ENCODE data around the gene ZNF860.
"Not testable (repeated sequence)": the region's sequence is repeated elsewhere in the genome, so short reads cannot be mapped to it uniquely, and the experiment has no call there.

The ZNF860 gene

DNA sequence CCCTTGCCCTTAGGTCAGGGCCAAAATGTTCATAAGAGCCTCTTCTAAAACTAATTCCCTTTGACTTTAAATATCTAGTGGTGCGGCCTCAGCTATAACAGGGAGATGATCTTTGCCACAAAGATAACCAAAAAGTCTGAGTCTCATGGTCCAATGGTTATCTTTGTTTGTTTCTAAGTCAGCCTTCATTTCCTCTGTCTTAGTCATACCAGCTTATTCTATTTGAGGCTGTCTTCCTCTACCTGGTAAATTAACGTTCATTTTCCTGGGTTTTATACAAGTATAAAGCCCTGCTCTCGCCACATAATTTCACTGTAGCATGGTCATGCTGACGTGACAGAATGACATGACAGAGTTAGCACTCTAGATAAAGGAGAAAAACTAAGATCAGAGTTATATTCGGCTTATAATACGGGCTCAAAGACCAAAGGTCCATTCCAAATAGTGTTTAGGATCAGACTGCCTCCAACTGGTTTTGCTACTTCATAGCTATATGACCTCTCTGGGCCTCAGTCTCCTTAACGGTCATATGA lies 18.4 kb downstream of the ZNF860 start:
- DNase-seq: no peak

DNA sequence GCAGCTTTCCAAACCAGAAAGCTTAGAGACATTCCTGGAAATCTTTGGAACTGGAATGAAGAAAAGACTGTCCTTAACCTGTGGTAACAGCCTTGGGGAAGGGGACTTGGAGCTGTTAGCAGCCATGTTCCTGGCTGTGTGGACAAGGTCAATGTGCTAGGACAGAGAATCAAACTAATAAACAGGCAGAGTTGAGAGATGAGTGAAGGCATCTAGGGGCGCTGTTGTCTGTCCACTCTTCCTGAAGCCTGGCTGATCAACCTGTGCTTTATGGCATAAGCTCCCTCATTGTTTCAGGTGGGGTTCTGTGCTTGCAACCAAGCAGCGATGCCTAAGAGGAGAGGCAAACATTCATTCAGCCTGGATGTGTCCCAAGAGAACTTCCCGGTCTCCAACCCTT lies 19.3 kb downstream of the ZNF860 start:
- no peak for DNase-seq

DNA sequence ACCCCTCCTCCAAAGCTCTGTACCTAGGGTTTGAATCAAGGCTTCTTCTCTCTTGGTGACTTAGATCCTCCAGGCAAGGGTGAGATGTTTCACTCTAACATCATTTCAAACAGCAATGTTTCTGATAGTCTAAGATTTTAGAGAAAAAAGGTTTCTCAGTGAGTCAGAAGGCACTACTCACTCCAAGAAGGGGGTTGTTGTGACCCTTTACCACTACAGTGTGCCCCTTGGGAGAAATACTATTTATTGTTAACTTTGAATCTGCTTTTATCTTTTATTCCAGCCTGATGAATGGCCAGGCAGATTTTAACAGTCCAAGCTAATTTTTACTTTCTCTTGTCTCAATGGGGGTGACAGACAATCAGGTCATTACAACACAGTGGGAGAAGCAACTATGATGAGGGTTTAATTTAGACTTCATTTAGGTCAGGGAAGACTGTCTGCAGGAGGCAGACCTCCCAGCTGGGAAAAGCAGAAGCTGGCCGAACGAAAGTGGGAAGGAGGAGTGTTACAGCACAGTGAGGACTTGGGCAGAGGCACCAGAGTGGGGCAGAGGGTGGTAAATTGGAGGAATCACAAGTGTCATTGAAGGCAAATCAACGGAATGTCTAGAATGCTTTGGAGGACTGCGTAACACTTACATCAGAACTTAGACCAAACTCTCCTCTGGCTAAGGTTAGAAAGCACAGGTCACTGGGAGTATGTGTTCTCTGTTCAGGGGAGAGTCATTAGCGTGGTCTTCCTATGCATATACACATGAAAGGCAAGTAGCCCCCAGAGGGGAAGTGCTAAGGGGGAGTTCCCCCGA lies 21.2 kb downstream of the ZNF860 start:
- no peak for DNase-seq

DNA sequence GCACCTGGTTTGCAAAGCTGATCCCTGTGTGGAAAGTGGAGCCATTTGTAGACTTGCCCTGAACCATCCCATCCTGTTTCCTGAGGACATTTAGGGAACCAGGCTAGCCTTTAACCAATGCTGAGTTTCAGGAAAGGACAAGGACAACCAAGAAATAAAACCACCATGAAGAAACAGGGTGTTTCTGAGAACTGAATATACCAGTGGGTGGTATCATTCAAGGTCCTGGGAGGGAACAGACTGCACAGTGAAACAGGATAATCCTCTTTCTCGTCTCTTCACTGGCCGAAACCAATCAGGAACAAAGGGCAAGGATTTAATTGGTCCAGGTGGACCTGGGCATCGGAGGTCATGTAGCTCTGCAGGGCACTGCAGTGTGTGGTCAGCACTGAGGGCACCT lies 21.8 kb downstream of the ZNF860 start:
- no peak for DNase-seq

DNA sequence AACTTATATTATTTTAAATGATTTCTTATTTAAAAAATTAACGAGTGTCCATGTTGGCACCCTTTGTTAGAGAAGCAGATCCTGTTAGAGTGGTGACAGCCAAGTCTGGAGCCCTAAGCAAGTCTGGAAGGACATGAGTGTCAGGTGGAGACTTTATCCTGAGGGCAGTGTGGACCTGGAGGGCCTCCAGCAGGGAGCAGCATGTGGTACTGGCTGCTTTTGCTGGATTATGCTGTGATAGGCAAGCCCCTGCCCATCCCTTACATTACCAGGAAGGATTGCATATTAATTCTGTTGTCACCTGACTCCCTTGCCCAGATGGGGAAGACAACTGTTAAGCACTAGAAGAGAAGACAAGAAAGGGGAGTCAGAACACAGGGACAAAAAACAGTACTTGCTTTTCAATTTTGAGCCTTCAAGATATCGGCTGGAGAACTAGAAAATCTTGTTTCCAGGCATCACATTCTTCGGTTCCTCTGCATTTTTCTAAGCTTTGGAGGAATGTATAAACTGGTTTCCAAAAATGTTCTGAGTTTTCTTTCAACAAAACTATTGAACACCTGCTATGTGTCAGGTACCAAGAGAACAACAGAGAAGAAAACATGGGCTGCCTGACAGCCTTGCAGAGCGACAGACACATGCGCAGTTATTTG lies 22.7 kb downstream of the ZNF860 start:
- no peak for DNase-seq

DNA sequence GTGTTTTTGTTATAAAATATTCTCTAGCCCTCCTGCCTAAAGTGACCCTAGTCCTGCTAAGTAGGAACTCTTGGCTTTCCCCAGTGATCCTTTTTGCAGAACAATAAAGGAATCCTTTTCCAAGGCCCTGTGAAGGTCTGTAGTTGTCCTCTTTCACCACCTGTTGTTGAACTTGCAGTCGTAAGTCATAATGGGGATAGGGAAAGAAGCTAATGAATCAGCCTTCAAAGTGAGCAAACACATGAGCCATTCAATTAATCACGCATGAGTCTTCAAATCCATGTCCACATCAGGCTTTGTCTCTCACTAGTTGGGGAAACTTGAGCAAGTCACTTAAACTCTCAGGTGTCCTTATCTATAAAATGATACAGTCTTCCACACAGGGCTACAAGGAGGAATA lies 27.6 kb downstream of the ZNF860 start:
- DNase-seq: no peak

DNA sequence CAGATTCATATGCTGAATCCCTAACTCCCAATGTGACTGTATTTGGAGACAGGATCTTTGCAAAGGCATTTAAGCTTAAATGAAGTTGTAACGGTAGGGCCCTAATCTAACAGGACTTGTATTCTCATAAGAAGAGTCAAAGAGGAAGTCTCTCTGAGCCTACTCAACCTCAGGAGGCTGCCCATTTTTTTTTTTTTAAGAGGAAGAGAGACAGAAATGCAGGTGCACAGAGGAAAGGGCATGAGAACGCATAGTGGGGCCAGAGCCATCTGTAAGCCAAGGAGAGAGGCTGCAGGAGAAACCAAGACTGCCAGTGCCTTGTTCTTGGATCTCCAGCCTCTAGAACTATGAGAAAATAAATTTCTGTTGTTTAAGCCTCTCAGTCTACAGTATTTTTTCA lies 28.4 kb downstream of the ZNF860 start:
- DNase-seq: no peak

DNA sequence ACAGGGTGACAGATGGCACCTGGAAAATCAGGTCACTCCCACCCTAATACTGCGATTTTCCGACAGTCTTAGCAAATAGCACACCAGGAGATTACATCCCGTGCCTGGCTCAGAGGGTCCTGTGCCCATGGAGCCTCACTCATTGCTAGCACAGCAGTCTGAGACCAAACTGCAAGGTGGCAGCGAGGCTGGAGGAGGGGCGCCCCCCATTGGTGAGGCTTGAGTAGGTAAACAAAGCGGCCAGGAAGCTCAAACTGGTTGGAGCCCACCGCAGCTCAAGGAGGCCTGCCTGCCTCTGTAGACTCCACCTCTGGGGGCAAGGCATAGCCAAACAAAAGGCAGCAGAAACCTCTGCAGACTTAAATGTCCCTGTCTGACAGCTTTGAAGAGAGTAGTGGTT lies 29.1 kb downstream of the ZNF860 start:
- DNase-seq: not testable (repeated sequence)

DNA sequence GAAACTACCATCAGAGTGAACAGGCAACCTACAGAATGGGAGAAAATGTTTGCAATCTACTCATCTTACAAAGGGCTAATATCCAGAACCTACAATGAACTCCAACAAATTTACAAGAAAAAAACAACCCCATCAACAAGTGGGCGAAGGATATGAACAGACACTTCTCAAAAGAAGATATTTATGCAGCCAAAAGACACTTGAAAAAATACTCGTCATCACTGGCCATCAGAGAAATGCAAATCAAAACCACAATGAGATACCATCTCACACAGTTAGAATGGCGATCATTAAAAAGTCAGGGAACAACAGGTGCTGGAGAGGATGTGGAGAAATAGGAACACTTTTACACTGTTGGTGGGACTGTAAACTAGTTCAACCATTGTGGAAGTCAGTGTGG lies 34.1 kb downstream of the ZNF860 start:
- DNase-seq: not testable (repeated sequence)

DNA sequence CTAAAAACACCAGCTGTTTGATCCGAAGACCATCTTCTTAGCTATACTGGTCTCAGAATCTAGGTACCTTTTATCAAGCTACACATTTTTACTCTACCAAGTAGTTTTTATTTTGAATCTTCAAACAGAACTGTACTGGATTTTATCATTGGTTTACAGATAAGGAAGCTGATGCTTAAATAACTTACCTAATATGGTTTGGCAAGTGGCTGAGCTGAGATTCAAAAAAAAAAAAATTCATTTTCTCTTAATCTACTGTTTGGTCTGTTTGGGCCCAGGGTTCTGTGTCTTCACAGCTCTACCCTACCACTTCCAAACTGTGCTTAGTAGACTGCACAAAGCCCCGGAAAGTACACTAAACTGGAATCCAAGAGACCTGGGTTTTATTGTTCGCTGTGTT lies 35.7 kb downstream of the ZNF860 start:
- DNase-seq: no peak

DNA sequence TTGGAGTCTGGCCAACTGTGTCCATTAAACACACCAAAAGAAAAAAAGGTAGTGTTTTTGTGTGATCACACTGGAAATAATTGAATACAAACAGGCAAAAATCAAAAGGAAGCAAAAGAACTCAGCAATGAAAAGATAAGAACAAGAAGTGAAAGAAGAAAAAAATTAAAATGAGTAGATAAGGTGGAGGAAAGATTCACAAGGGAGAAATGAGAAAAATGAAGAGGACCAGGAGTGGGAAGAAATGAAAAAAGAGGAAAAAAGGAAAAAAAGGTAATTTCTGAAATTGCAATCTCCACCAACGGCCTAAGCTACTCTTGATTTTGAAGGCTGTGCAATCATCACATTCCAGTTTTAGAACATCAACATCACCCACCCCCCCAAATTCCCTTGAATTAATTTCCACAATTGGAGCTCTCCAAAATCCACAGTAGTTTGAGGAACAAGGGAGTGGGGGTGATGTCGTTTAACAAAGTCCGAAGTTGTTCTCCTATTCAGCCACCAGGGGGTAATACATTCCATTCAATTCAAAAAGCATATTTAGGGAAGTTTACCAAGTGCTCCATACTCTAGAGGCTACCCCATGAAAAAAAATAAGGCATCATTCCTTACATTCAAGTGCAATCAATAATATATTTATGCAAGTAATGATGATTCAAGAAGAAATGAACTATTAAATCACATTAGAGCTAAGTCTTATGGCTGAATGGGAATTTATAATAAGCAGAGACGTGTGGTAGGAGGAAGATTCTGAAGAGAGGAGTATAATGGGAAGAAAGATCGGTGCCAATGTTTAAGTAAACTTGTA lies 37.4 kb downstream of the ZNF860 start:
- no peak for DNase-seq

DNA sequence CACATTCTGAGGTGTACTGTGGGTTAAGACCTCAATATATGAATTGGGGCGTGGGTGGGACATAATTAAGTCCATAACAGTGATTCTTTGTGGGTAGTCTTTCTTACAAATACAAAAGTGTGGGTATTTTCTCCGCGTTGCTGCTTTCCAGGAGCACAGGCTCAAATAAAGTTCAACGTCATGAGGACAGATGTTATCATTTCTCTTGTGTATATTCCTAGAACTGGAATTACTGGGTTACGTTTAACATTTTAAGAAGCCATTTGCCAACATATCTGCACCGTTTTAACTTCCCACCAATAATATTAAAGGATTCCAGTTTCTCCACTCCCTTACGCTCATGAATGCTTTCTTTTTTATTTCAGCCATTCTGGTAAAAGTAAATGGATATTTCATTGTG lies 39.6 kb downstream of the ZNF860 start:
- no peak for DNase-seq

DNA sequence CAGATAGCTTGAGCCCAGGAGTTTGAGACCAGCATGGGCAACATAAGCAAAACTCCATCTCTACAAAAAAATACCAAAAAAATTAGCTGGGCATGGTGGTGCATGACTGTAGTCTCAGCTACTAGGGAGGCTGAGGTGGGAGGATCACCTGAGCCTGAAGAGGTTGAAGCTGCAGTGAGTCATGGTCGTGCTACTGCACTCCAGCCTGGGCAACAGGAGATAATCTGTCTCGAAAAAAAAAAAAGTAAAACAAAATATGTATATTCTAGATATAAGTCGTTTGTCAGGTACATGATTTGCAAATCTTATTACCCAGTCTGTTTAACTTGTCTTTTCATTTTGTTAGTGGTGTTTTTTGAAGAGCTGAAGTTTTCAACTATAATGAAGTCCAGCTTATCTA lies 40.2 kb downstream of the ZNF860 start:
- DNase-seq: no peak

DNA sequence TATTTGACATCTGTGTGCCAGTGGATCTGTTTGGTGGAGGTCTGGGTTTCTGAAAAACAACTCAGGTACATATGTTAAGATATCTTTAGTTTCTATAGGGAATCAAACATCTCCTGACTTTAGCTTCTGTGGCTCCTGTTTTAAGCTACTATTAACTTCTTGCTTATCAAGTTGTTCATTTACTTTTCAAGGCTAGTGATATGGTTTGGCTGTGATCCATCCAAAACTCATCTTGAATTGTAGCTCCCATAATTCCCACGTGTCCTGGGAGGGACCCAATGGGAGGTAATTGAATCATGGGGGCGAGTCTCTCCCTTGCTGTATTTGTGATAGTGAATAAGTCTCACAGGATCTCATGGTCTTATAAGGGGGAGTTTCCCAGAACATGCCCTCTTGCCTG lies 41.4 kb downstream of the ZNF860 start:
- DNase-seq: no peak

DNA sequence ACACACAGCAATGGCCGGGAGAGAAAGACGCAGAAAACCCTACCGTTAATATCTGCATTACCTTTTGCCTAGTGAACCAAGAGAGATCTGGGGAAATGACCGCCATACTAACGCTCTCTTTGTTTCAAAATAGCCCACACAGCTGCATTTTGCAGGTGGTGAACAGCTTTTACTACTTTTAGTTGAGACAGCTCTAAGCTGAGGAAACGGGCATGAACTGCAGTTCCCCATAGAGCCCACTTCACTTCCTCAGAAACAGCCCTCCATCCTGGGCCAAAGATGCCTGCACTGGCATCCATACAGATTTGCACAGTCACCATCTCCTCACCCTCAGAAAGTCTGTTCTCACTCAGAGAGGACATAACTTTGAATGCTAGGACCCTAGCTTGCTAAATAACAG lies 45.0 kb downstream of the ZNF860 start:
- no peak for DNase-seq

DNA sequence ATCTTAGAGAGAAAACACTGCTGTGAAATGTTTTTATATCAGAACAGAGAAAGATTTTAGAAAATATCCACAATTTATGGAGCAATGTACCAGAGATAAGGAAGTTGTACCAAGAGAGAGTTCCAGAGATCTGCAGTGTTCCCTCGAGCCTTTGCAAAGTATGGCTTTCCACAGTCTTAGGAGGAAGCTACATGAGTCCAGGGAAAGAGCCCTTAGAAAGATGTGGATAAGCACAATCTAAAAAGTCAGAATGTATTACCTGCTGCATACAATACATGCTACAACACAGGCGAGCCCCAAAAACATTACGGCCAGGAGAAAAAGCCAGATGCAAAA lies 56.4 kb downstream of the ZNF860 start:
- DNase-seq: no peak

DNA sequence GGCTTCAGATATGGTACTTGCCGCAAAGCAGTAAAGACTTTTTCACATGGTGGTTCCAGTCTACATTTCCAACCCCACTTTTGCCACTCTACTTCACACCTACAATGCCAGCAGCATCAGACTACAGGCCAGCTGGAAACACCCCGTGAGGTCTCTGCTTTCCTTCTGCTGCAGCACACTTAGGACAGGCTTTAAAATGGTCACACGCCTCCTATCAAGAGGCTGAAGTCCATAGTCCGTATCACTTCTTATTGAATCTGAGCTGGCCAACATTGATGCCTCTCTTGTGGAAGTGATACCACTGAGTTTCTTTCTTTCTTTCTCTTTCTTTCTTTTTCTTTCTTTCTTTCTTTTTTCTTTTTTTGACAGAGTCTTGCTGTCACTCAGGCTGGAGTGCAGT lies 59.8 kb downstream of the ZNF860 start:
- DNase-seq: no peak

All from stimulated activated CD4-positive, alpha-beta T cell treated with anti-CD3 and anti-CD28 coated beads, Interleukin-12 subunit alpha, Interleukin-12 subunit beta, amount 100 ng/mL, for 4 hours (primary cell).